NCI-H82 treated with DMSO at 0.1 percent for 48 hours (cell line): ENCODE results near the gene BNIP2.
"Not testable (repeated sequence)": the region's sequence is repeated elsewhere in the genome, so short reads cannot be mapped to it uniquely, and the experiment has no call there.

Experiments
- DNase-seq: peaks from one replicate; lab custom pipeline; 2025; ENCODE audit not compliant: unreplicated experiment; lab: John Stamatoyannopoulos, UW

The BNIP2 gene

GRCh38 chr15:59642351-59642750 is 46.8 kb downstream of the BNIP2 start:
- no peak for DNase-seq

- not testable (repeated sequence) for DNase-seq
Measured at GRCh38 chr15:59637507-59637906, 51.6 kb downstream of the BNIP2 start.

- no peak for DNase-seq
Measured at GRCh38 chr15:59636184-59636583, 52.9 kb downstream of the BNIP2 start.

- no peak for DNase-seq
Measured at GRCh38 chr15:59632714-59633113, 56.4 kb downstream of the BNIP2 start.

- DNase-seq, result peak; percentile 20
Measured at GRCh38 chr15:59622289-59622688, 66.8 kb downstream of the BNIP2 start.

GRCh38 chr15:59618406-59618805 is 70.7 kb downstream of the BNIP2 start:
- no peak for DNase-seq

GRCh38 chr15:59616379-59616778 is 72.7 kb downstream of the BNIP2 start:
- DNase-seq, result no peak

GRCh38 chr15:59615661-59616060 is 73.5 kb downstream of the BNIP2 start:
- no peak for DNase-seq

- no peak for DNase-seq
Measured at GRCh38 chr15:59614153-59614552, 75.0 kb downstream of the BNIP2 start.

- DNase-seq, result no peak
Measured at GRCh38 chr15:59611276-59612260, 77.6 kb downstream of the BNIP2 start, which contains the start of gene GCNT3. Gene GCNT3 (plus strand): TSS chr15:59611783. CDS start chr15:59618239, 6,456 bp downstream.

- no peak for DNase-seq
Measured at GRCh38 chr15:59609730-59610712, 79.1 kb downstream of the BNIP2 start.
